ENCODE measurements around the gene ZIC4. TPM values are rescaled to one million over a fixed set of nuclear protein-coding genes. Genes with fewer than 3 reads are reported as not detected.

Gene ZIC4
- under 1 TPM in 1 of 4 donors, not detected in 3; 0.21 TPM for total RNA-seq

DNA sequence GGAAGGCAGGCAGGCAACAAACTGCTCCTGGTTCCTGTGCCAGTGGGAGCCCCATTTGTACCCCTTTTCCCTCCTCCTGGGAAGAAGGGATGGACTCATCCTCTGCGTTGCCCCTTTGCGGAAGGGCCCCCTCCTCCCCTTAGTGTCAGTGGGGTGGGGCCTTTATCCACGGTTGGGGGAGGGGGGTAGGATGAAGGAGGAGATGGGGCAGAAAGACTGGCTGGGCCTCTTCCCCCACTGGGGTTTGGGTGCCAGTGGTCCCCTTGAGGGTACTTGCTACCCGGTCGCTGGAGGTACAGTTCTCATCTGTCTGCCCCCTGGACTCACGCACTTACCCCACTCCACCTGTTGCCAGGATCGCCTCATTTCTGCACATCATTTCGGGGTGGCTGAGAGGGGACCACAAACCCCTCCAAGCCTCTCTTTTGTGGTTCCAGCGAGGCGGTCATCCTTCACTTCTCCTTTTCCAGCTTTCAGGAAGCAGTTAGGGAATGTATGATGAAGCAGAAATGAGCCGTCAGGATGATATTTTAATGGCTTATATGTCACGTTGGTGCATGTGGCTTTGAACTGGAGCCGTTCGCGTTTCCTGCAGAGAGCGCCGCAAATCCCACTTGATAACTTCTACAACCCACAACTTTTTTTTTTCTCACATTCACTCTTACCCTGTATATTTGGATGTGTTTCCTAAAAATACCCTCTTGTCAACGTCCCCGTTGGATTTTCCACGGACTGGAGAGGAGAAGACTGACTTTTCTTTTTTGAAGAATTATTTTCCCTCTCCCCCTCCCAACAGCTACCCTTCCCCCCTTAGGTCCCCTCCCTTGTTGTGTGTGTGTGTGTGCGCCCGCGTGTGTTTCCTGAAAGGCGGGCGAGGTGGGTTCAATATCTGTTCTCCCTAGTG, at the start of gene ZIC4:
TSS of gene ZIC4 (minus strand) at position 516 of the 904 bp plus-strand sequence. CDS start 3,746 bp downstream, outside the sequence.
- DNase-seq (ENCODE audit: low spot score in 2 of 2): no peak
- Histone ChIP-seq H3K27me3 (peaks cover 10 to 100% of the 10 kb centered on the region in 2 donors), H3K4me3 (no peak within 1 kb of the TSS), H3K27ac (no peak within 1 kb of the TSS), H3K4me1 (peaks cover 0 to 56% (median 16%) of the 10 kb centered on the region in 4 donors), H3K36me3 (no peaks in the 10 kb centered on the region), H3K9me3 (peaks cover 0 to 4% (median 0%) of the 10 kb centered on the region in 4 donors)
- TF ChIP-seq, protein P1, sequence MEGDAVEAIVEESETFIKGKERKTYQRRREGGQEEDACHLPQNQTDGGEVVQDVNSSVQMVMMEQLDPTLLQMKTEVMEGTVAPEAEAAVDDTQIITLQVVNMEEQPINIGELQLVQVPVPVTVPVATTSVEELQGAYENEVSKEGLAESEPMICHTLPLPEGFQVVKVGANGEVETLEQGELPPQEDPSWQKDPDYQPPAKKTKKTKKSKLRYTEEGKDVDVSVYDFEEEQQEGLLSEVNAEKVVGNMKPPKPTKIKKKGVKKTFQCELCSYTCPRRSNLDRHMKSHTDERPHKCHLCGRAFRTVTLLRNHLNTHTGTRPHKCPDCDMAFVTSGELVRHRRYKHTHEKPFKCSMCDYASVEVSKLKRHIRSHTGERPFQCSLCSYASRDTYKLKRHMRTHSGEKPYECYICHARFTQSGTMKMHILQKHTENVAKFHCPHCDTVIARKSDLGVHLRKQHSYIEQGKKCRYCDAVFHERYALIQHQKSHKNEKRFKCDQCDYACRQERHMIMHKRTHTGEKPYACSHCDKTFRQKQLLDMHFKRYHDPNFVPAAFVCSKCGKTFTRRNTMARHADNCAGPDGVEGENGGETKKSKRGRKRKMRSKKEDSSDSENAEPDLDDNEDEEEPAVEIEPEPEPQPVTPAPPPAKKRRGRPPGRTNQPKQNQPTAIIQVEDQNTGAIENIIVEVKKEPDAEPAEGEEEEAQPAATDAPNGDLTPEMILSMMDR (IDR thresholded peaks at IDR 0.05): no peak
- TF ChIP-seq EP300 (IDR thresholded peaks at IDR 0.05): no peak
- 10 to 11% methylated on average over 24 to 25 of the region's 25 CpGs for WGBS, 2 donors

DNA sequence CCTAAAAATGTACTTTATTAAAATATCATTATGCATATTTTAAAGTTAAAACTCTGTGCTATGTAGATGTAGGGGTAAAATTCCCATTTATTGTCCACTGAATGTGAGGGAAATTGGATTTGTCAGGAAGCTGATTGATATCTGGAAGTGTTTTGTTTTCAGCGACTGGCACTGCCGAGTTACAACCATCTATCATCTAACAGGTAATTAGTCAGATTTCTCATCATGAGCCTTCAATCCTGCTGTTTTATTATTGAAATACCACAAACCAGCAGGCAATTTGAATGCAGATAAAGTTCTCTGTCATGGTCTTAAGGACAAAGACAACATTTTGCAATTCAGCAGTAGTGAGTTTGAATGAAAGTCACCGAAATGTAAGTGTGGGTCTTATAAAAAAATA, 43.3 kb upstream of the ZIC4 start:
- Histone ChIP-seq H3K9me3 (no peaks in the 10 kb centered on the region), H3K27me3 (no peaks in the 10 kb centered on the region), H3K4me1 (no peaks in the 10 kb centered on the region), H3K4me3 (no peak overlapping the region), H3K36me3 (no peaks in the 10 kb centered on the region), H3K27ac (no peak overlapping the region)
- no peak for TF ChIP-seq POLR2A (IDR thresholded peaks at IDR 0.05)
- no peak for DNase-seq (ENCODE audit: low spot score in 2 of 2)
- WGBS, 2 donors: 37 to 45% methylated on average over 3 of the region's 3 CpGs

DNA sequence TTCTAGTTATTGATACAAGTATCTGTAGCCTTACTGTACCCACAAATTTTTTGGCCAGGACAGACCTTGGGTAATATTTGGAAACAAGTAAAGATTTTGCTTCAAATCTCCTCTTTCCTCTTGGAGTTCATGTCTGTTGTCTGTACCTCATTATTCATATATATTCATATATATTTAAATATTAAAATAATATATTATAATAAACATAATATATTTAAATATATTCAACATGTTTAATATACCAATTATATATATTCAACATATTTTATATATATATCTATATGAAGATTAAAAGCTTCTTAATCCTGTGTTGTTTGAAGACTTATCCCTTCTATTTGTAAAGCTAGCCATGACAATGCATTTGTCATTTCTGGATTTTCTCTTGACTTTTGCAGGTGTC, 40.9 kb upstream of the ZIC4 start:
- Histone ChIP-seq H3K36me3 (no peaks in the 10 kb centered on the region), H3K9me3 (no peaks in the 10 kb centered on the region), H3K4me1 (no peaks in the 10 kb centered on the region), H3K27me3 (no peaks in the 10 kb centered on the region), H3K4me3 (no peak overlapping the region), H3K27ac (no peak overlapping the region)
- TF ChIP-seq, protein P1 (IDR thresholded peaks at IDR 0.05): no peak
- TF ChIP-seq EP300 (IDR thresholded peaks at IDR 0.05): no peak
- TF ChIP-seq POLR2A (IDR thresholded peaks at IDR 0.05): no peak
- no peak for DNase-seq (ENCODE audit: low spot score in 2 of 2)

DNA sequence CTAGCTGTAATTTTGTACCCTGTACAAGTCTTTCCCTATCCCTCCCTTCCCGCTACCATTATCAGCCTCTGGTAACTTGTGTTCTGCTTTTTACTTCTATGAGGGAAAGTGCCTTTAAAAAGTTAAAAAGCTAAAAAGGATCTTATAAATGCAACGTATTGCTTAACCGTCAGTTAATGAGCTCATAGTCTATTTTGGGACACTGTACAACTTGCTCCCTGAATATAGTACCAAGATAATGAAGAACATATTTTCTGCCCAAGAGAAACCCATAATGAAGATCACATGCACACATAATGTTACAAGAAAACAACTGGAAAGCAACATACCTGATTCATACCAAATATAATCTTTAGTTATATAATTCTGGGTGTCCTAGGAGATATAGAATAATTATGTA, 25.4 kb upstream of the ZIC4 start:
- no peaks in the 10 kb centered on the region for H3K9me3 ChIP-seq
- no peak overlapping the region for H3K4me3 ChIP-seq
- 54 to 56% methylated on average over 3 of the region's 3 CpGs for WGBS, 2 donors
- H3K4me1 ChIP-seq: no peaks in the 10 kb centered on the region
- no peak overlapping the region for H3K27ac ChIP-seq
- H3K36me3 ChIP-seq: no peaks in the 10 kb centered on the region
- TF ChIP-seq POLR2A (IDR thresholded peaks at IDR 0.05): no peak
- TF ChIP-seq, protein P1 (IDR thresholded peaks at IDR 0.05): no peak
- no peak for TF ChIP-seq EP300 (IDR thresholded peaks at IDR 0.05)
- DNase-seq (ENCODE audit: low spot score in 2 of 2): no peak
- H3K27me3 ChIP-seq: peaks cover 0 to 26% of the 10 kb centered on the region in 2 donors

DNA sequence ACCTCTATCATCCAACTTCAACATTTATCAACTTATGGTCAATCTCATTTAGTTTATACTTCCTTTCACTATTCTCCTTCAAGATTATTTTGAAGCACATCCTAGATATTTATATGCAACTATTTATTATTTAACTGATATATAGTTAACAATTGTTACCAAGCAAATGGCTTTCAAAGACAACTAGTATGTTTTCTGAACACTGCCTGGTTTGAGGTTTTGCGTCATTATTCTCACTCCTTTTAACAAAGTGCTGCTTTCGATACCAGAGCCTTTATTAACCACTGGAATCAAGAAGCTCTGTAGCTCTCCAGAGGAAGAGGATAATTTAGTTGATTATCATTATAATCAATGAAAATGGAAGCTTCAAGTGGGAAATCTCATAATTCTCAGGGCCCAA, 22.4 kb upstream of the ZIC4 start:
- no peak overlapping the region for H3K27ac ChIP-seq
- H3K4me3 ChIP-seq: no peak overlapping the region
- peaks cover 0 to 11% (median 0%) of the 10 kb centered on the region in 4 donors for H3K4me1 ChIP-seq
- TF ChIP-seq EP300 (IDR thresholded peaks at IDR 0.05) (no peak), POLR2A (IDR thresholded peaks at IDR 0.05) (no peak)
- TF ChIP-seq, protein P1 (IDR thresholded peaks at IDR 0.05): no peak
- no peaks in the 10 kb centered on the region for H3K9me3 ChIP-seq
- peaks cover 0 to 56% of the 10 kb centered on the region in 2 donors for H3K27me3 ChIP-seq
- no peaks in the 10 kb centered on the region for H3K36me3 ChIP-seq
- no peak for DNase-seq (ENCODE audit: low spot score in 2 of 2)
- WGBS, 2 donors: 94 to 96% methylated on average over 2 of the region's 2 CpGs

Data from tibial nerve (tissue), 4 donors.